H1 (cell line): ENCODE measurements around the gene RPS18.

Experiments
- CTCF ChIP-seq, 3 experiments: IDR thresholded peaks; 1 replicate in 2 of 3; 2 replicates in 1 of 3; pipeline versions ENCODE4 v1.5.1 to v1.6.1; 2011; ENCODE audit warnings: low read length in 3 of 3, mild to moderate bottlenecking in 3 of 3, inconsistent platforms in 2 of 3, low read depth in 1 of 3, moderate library complexity in 1 of 3; ENCODE audit not compliant: insufficient read depth in 1 of 3; ENCODE audit errors: control extremely low read depth in 1 of 3
- EP300 ChIP-seq, 2 experiments: IDR thresholded peaks; 1 replicate in 1 of 2; 2 replicates in 1 of 2; pipeline ENCODE4 v1.6.1; 2011 to 2012; ENCODE audit warnings: low read depth in 2 of 2, low read length in 2 of 2, mild to moderate bottlenecking in 2 of 2, borderline replicate concordance in 1 of 2, inconsistent platforms in 1 of 2, moderate library complexity in 1 of 2
- JUN ChIP-seq: IDR thresholded peaks from 2 replicates; pipeline ENCODE4 v1.6.1; 2011; ENCODE audit warnings: low read depth, mild to moderate bottlenecking, improper control_type of control experiment, low read length
- SIN3A ChIP-seq, 2 experiments: IDR thresholded peaks in 1 of 2; conservative IDR thresholded peaks in 1 of 2; 2 replicates each; pipeline ENCODE4 v1.6.1; 2011 to 2012; ENCODE audit warnings: low read length in 2 of 2, improper control_type of control experiment in 1 of 2, low read depth in 1 of 2, mild to moderate bottlenecking in 1 of 2

DNA sequence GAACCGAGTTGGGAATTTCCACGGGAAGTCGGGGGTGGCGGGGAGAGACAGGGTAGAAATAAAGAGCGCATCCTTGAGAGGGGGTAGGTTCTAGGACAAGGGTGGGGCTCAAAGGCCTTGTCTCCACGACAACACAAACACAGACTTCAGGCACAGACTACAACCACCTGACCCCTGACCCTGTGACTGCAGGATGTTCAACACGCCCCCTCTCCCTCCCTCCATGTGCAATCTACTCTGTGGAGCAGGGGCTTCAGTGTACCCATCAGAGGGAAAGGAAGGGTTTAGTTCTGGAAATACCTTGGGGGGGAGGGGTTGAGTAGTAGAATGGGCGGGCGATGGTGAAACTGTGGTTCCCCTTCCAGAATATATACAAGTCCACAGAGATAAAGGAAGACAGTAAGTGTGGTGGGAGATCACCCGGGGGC is 42.7 kb downstream of the RPS18 start:
- no peak for TF ChIP-seq CTCF (IDR thresholded peaks at IDR 0.05; ENCODE audit: control extremely low read depth in 1 of 3, insufficient read depth in 1 of 3, low read depth in 1 of 3, low read length in 3 of 3)
- no peak for TF ChIP-seq JUN
- TF ChIP-seq EP300 (IDR thresholded peaks at IDR 0.05; ENCODE audit: borderline replicate concordance in 1 of 2, low read depth in 2 of 2, low read length in 2 of 2): no peak
- no peak for TF ChIP-seq SIN3A (conservative IDR thresholded peaks at IDR 0.05 in 1 of 2, IDR thresholded peaks at IDR 0.05 in 1 of 2; ENCODE audit: low read depth in 1 of 2, low read length in 2 of 2)
